DND-41 (cell line): ENCODE measurements around the gene KHSRP.

Source experiments
- ATAC-seq: fragments of 200-7000 bp; cut with Tn5 transposase; 3 replicates; pipeline ENCODE4 v1.9.1; 2021; ENCODE audit warnings: low read depth; ENCODE audit not compliant: insufficient read depth
- DNase-seq: peaks from one replicate; pipeline ENCODE4 v3.0.0-alpha.2; 2020
- H2AFZ ChIP-seq: 2 replicates; pipeline ENCODE4 v1.6.0; 2012; ENCODE audit warnings: low read depth, low read length
- H3K27ac ChIP-seq: 2 replicates; pipeline ENCODE4 v1.5.1; 2012; ENCODE audit warnings: low read length, inconsistent platforms
- H3K27me3 ChIP-seq: fragments of 200-600 bp; sonication (generic); 2 replicates; pipeline ENCODE4 v1.6.0; 2012; ENCODE audit warnings: low read length, mild to moderate bottlenecking, inconsistent platforms; ENCODE audit not compliant: insufficient read depth, poor library complexity
- H3K36me3 ChIP-seq: 2 replicates; pipeline ENCODE4 v1.5.1; 2012; ENCODE audit warnings: low read length, inconsistent platforms; ENCODE audit not compliant: insufficient read depth
- H3K4me1 ChIP-seq: 2 replicates; pipeline ENCODE4 v1.5.1; 2012; ENCODE audit warnings: mild to moderate bottlenecking, low read length; ENCODE audit not compliant: insufficient read depth
- H3K4me2 ChIP-seq: 2 replicates; pipeline ENCODE4 v1.6.0; 2012; ENCODE audit warnings: mild to moderate bottlenecking, moderate library complexity, low read length, inconsistent platforms; ENCODE audit not compliant: insufficient read depth
- H3K4me3 ChIP-seq, 2 experiments: fragments of 200-600 bp in 1 of 2; shearing (Covaris generic) in 1 of 2; 2 replicates each; pipeline ENCODE4 v1.5.1; 2012 to 2016; ENCODE audit warnings: inconsistent platforms in 2 of 2, low read length in 2 of 2, mild to moderate bottlenecking in 2 of 2, low read depth in 1 of 2, moderate library complexity in 1 of 2
- H3K79me2 ChIP-seq: 2 replicates; pipeline ENCODE4 v1.6.0; 2012; ENCODE audit warnings: low read length, inconsistent platforms; ENCODE audit not compliant: insufficient read depth
- H3K9ac ChIP-seq: 2 replicates; pipeline ENCODE4 v1.6.0; 2012; ENCODE audit warnings: low read depth, mild to moderate bottlenecking, inconsistent platforms, low read length, moderate library complexity
- H3K9me3 ChIP-seq: 2 replicates; pipeline ENCODE4 v1.5.1; 2012; ENCODE audit warnings: low read length, moderate library complexity, mild to moderate bottlenecking, inconsistent platforms; ENCODE audit not compliant: insufficient read depth, severe bottlenecking
- H4K20me1 ChIP-seq: 2 replicates; pipeline ENCODE4 v1.6.0; 2012; ENCODE audit warnings: low read length; ENCODE audit not compliant: insufficient read depth
- EZH2 ChIP-seq: IDR thresholded peaks from 3 replicates; pipeline ENCODE4 v1.6.1; 2012; ENCODE audit warnings: borderline replicate concordance, low read depth, mild to moderate bottlenecking, moderate library complexity, low read length, inconsistent platforms; ENCODE audit not compliant: severe bottlenecking
- TF ChIP-seq, protein P1 (sequence below): IDR thresholded peaks from 2 replicates; pipeline ENCODE4 v1.5.1; 2012; ENCODE audit warnings: borderline replicate concordance, low read length, moderate library complexity, mild to moderate bottlenecking; ENCODE audit not compliant: poor library complexity, severe bottlenecking; ENCODE audit errors: extremely low read depth

The KHSRP gene

GRCh38 chr19:6464070-6464873, 39.7 kb upstream of the KHSRP start, which contains the start of gene CRB3:
Gene CRB3, plus strand, starts transcription at chr19:6464271. Its CDS starts 431 bp downstream, at chr19:6464702.
- H3K27me3 ChIP-seq = no peaks in the 10 kb centered on the region
- H3K4me2 ChIP-seq = no peak within 1 kb of the TSS
- peaks cover 11% of the 10 kb centered on the region for H3K4me1 ChIP-seq
- DNase-seq (no peak), ATAC-seq (no peak)
- H2AFZ ChIP-seq = no peak within 1 kb of the TSS
- H3K9ac ChIP-seq = no peak within 1 kb of the TSS
- H3K9me3 ChIP-seq = no peaks in the 10 kb centered on the region
- TF ChIP-seq, protein P1, sequence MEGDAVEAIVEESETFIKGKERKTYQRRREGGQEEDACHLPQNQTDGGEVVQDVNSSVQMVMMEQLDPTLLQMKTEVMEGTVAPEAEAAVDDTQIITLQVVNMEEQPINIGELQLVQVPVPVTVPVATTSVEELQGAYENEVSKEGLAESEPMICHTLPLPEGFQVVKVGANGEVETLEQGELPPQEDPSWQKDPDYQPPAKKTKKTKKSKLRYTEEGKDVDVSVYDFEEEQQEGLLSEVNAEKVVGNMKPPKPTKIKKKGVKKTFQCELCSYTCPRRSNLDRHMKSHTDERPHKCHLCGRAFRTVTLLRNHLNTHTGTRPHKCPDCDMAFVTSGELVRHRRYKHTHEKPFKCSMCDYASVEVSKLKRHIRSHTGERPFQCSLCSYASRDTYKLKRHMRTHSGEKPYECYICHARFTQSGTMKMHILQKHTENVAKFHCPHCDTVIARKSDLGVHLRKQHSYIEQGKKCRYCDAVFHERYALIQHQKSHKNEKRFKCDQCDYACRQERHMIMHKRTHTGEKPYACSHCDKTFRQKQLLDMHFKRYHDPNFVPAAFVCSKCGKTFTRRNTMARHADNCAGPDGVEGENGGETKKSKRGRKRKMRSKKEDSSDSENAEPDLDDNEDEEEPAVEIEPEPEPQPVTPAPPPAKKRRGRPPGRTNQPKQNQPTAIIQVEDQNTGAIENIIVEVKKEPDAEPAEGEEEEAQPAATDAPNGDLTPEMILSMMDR = no peak
- no peak for TF ChIP-seq EZH2
- H3K4me3 ChIP-seq = no peak within 1 kb of the TSS
- H3K27ac ChIP-seq = no peak within 1 kb of the TSS
- no peaks in the 10 kb centered on the region for H3K79me2 ChIP-seq
- H3K36me3 ChIP-seq = 0 out of 2 replicates have a peak, but pooled peaks cover 4% of the 10 kb centered on the region
- no peaks in the 10 kb centered on the region for H4K20me1 ChIP-seq

DNA sequence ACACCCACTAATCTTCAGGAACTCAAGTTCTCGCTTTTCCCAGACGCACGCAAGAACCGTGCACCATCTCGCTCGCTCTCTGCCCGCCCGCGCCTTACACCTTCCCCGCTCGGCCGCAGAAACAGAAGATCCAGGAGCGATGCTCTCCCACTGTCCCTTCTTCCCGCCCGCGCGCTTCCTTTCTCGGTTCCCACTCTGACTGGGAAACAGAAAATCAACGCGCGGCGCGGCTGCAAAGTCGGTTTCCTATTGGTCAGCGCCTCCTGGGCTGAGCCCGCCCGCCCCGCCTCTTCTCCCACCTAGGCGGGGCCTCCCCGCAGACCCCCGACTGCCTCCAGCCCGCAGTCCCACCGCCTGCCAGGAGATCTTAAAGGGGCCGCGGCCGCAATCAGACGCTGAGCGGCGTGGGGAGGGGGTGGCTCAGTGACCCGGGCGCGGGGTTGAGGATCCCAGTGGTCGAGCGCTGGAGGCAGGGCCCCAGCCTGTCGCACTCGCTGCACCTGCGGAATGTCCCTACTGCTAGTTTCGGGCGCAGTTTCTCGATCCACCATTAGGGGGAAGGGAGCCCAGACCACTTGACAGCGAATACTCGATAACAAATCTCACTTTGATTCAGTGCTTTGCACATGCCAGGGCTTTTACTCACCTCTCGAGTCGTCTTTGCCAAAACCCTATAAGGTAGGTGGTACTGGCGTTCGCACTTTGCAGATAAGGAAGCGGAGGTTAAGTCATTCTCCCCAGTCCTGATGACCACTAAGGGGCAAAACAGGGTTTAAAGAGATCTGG, 35.7 kb upstream of the KHSRP start:
- H3K9me3 ChIP-seq = no peaks in the 10 kb centered on the region
- ATAC-seq (peak; percentile 88), DNase-seq (peak; percentile 99)
- peak overlapping the region; percentile 71 for H3K9ac ChIP-seq
- peak overlapping the region; percentile 89 for H3K27ac ChIP-seq
- H2AFZ ChIP-seq = peak overlapping the region; percentile 99
- no peaks in the 10 kb centered on the region for H3K27me3 ChIP-seq
- peak overlapping the region; percentile 100 for H3K4me2 ChIP-seq
- peaks cover 25% of the 10 kb centered on the region for H3K4me1 ChIP-seq
- H3K79me2 ChIP-seq = peaks cover 4% of the 10 kb centered on the region; the same call in 1 of the 2 replicates
- TF ChIP-seq EZH2 = no peak
- TF ChIP-seq, protein P1 = peak; percentile 79
- peaks cover 8% of the 10 kb centered on the region for H3K36me3 ChIP-seq
- peak overlapping the region; percentile 75 to 100; a peak in 3 of 4 replicates for H3K4me3 ChIP-seq
- no peaks in the 10 kb centered on the region for H4K20me1 ChIP-seq

DNA sequence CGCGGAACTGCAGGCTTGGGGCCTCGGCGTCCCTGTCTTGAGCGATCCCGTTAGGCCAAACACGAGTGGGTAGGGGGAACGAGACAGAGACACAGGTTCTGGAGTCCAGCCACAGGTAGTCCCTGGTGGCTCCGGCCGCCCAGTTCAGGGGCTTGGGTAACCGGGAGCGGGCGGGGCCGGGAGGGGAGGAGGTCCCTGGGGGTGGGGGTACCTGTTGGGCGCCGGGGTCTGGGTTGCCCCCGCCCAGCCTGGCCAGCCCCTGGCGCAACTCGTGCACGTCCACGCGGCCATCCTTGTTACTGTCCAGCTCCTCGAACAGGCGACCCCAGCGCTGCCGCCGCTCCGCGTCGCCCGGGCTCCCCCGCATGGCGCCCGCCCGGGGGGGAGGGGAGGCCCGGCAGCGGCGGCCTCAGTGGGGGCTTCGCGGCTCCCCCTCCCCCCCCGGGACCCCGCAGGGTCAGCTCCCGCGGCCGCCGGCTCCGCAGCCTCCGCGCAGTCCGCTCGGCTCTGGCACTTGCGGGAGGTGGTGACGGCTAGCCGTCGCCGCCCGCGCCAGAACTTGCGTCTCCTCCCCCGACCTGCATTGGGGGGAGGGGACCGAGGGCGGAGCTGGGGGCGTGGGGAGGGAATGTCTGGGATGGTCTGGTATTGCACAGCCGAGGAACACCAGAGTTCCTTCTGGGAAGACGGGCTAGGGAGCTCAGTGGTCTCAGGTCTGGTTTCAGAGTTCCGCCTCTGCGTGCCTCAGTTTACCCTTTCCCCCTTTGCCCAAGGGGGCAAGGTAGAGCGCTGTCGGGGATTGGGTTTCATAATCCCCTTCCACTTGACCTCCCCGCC, 34.9 kb upstream of the KHSRP start, which contains the start of gene SLC25A23:
TSS of gene SLC25A23 (minus strand) at position 531 of the 837 bp plus-strand sequence. CDS start at position 367, 164 bp downstream.
- peaks cover 25% of the 10 kb centered on the region for H3K4me1 ChIP-seq
- peak; percentile 62 for ATAC-seq

More for the DNA sequence above, 34.9 kb upstream of the KHSRP start, which contains the start of gene SLC25A23:
- H3K27me3 ChIP-seq = no peaks in the 10 kb centered on the region
- H3K4me3 ChIP-seq = peak within 1 kb of the TSS; percentile 75 to 100; a peak in 3 of 4 replicates
- H3K9ac ChIP-seq = peak within 1 kb of the TSS; percentile 71
- H3K36me3 ChIP-seq = peaks cover 16% of the 10 kb centered on the region
- peak within 1 kb of the TSS; percentile 100 for H3K4me2 ChIP-seq
- peak; percentile 82 for DNase-seq
- H2AFZ ChIP-seq = peak within 1 kb of the TSS; percentile 99
- H3K27ac ChIP-seq = peak within 1 kb of the TSS; percentile 89
- H4K20me1 ChIP-seq = no peaks in the 10 kb centered on the region
- H3K79me2 ChIP-seq = peaks cover 4% of the 10 kb centered on the region; the same call in 1 of the 2 replicates
- peaks cover 6% of the 10 kb centered on the region for H3K9me3 ChIP-seq
- no peak for TF ChIP-seq EZH2
